Left ventricle myocardium superior (tissue), 1 donor: ENCODE results near the gene SCRN1. TPM values are rescaled to one million over a fixed set of nuclear protein-coding genes. Genes with fewer than 3 reads are reported as not detected.
"Not testable (repeated sequence)": the region's sequence is repeated elsewhere in the genome, so short reads cannot be mapped to it uniquely, and the experiment has no call there.

ENCODE experiments used
- ATAC-seq: fragments of 200-7000 bp; cut with Tn5 transposase; one replicate; pipeline ENCODE4 v1.9.1; 2020; ENCODE audit warnings: mild to moderate bottlenecking, moderate library complexity
- DNase-seq: peaks from one replicate; pipeline ENCODE4 v3.0.0-alpha.2; 2020
- intact Hi-C: fragments of 100-400 bp; cut with micrococcal nuclease; formaldehyde crosslinking; loops from one replicate; pipeline ENCODE4 v1.11.0; 2022
- total RNA-seq: library from RNA; stranded (reverse); fragmentation: NEBNext Ultra II Directional; extraction: Animal tissue kit (Norgen Biotek cat#: 25700); gene quantifications from one replicate; pipeline ENCODE4 v1.2.1, GENCODE V29; 2021
- donor health status: DM: no; HTN: yes; CAD: no; lungs with severe emphysema.

The SCRN1 gene
- total RNA-seq, 1 donor from 2014 or later = 18.7 TPM

- intact Hi-C loops = no loop called here
- no peak for ATAC-seq
- DNase-seq = no peak
Measured at GRCh38 chr7:29906200-29907022, 83.2 kb downstream of the SCRN1 start.

DNA sequence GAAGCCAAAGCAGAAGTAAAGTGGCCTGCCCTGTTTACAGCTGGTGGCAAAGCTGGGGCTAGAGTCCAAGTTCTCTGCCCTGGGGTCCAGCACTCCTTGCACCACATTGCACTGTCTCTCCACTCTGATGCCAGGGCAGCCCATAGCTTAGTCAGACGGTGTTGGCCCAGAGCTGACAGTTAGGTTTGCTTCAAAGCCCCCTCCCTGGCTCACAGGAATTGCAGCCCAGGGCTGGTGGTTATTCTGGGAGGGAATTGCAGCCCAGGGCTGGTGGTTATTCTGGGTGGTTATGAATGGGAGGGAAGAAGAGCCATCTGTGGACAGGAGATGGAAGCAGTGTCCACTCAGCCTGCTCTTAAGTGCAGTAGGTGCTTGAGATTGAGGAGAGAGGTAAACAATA, 88.9 kb downstream of the SCRN1 start:
- no peak for ATAC-seq
- intact Hi-C loops = no loop called here
- DNase-seq = no peak

DNA sequence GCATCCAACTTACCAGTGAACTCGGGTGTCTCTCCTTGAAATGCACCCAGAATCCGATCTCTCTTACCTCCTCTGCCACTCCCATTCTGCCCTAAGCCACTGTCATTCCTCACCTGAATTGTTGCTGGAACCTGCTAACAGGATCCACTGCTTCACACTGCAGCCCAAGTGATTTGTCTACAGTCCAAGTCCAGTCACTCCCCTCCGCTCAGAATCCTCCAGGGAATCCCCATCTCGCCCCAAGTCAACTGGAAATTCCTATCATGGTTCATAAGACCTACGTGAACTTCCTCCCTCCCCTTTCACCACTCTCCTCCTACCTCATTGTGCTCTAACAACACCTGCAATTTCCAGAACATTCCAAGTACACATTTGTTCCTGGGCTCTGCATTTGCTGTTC, 91.3 kb downstream of the SCRN1 start:
- ATAC-seq (no peak), DNase-seq (no peak)
- intact Hi-C loops = no loop called here

DNA sequence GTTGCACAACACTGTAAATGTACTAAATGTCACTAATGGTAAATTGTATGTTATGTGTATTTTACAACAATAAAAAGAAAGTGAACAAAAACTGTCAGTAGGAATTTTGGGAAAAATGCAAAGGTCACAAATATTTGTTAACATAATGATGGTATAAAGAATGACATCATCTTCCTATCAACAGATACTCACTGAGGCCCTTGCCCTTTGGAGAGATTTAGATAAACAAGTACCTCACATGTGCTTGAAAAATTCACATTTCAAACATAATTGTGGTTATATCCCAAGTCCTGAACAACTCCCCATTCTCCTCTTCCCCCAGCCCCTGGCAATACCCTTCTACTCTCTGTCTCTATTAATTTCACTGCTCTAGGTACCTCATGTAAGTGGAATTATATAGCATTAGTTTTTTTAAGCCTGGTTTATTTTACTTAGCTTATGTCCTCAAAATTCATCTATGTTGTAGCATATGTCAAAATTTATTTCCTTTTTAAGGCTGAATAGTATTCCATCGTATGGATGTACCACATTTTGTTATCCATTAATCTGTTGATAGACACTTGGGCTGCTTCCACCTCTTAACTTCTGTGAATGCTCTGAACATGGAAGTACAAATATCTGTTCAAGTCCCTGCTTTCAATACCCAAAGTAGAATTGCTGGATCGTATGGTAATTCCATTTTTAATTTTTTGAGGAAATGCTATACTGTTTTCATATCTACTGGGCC, 92.8 kb downstream of the SCRN1 start:
- intact Hi-C loops = no loop called here
- no peak for ATAC-seq
- no peak for DNase-seq

- no peak for ATAC-seq
- intact Hi-C loops = no loop called here
Measured at GRCh38 chr7:29895559-29895958, 94.0 kb downstream of the SCRN1 start.

GRCh38 chr7:29894256-29894655, 95.3 kb downstream of the SCRN1 start:
- DNase-seq = no peak
- no peak for ATAC-seq
- intact Hi-C loops = no loop called here

More at GRCh38 chr7:29895559-29895958, 94.0 kb downstream of the SCRN1 start:
- no peak for DNase-seq

DNA sequence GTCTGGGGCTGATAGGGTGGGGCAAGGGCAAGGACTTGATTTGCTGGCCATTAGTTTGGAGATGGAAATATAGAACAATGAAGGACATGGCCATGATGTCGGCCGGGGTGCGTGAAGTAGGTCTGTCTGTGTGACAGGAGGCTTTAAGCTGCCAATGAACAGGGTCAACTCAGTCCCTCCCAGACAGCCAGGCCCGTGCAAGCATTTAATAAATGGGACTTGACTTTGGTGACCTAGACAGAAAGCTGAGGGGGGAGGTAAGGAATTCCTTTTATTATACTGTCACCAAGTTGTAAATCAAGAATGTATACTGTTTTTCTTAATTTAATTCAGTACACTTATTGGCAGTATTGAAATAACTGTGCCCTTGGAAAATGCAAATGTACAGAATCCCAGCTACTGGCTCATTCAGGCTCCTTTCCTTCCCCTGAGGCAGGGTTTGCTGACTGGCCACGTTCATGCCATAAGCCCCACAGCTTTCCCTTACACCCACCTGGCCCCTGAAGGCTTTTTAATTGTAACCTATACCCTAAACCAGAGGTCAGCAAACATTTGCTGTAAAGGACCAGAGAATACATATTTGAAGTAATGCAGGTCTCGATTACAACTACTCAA, 96.1 kb downstream of the SCRN1 start:
- no peak for DNase-seq
- intact Hi-C loops = no loop called here
- ATAC-seq = no peak

GRCh38 chr7:29892231-29892630, 97.4 kb downstream of the SCRN1 start:
- no peak for DNase-seq
- no peak for ATAC-seq
- intact Hi-C loops = no loop called here

GRCh38 chr7:29891766-29892165, 97.8 kb downstream of the SCRN1 start:
- DNase-seq (no peak), ATAC-seq (no peak)
- intact Hi-C loops = no loop called here

GRCh38 chr7:29890786-29891185, 98.8 kb downstream of the SCRN1 start:
- intact Hi-C loops, ATAC-seq, DNase-seq: not testable (repeated sequence)

DNA sequence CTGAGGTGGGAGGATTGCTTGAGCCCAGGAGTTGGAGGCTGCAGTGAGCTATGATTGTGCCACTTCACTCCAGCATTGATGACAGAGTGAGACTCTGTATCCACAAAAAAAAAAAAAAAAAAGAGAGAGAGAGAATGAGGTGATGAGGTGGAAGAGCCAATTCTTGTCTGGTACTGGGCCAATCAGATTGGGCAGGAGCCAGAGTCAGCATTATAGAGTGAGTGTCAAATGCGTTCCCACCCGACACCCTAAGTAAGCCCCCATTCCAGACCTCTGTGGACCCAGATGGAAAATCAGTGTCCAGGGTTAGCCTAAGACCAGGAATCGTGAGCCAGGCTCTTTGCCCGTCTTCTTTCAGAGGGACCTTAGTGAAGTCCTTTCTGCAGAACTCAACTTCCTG, 99.3 kb downstream of the SCRN1 start:
- intact Hi-C loops = no loop called here
- DNase-seq = no peak
- no peak for ATAC-seq

GRCh38 chr7:29889288-29889687, 100.3 kb downstream of the SCRN1 start:
- intact Hi-C loops = no loop called here
- no peak for DNase-seq
- no peak for ATAC-seq

- no peak for ATAC-seq
- intact Hi-C loops = no loop called here
- no peak for DNase-seq
Measured at GRCh38 chr7:29888006-29888405, 101.6 kb downstream of the SCRN1 start.

- DNase-seq (no peak), ATAC-seq (no peak)
- intact Hi-C loops = no loop called here
Measured at GRCh38 chr7:29886827-29887226, 102.8 kb downstream of the SCRN1 start.

DNA sequence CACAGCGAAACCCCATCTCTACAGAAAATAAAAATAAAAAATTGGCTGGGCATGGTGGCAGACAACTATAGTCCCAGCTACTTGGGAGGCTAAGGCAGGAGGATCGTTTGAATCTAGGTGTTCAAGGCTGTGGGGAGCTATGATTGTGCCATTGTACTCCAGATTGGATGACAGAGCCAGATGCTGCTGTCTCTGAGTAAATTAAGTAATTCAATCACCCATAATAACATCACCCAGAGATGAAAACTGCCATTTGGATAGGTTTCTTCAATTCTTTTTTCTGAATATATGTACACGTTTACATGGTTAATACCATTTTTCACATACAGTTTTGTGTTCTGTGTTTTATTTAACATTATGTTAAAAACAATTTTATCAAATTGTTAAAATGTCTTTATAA, 104.0 kb downstream of the SCRN1 start:
- intact Hi-C loops = no loop called here
- DNase-seq (no peak), ATAC-seq (no peak)

DNA sequence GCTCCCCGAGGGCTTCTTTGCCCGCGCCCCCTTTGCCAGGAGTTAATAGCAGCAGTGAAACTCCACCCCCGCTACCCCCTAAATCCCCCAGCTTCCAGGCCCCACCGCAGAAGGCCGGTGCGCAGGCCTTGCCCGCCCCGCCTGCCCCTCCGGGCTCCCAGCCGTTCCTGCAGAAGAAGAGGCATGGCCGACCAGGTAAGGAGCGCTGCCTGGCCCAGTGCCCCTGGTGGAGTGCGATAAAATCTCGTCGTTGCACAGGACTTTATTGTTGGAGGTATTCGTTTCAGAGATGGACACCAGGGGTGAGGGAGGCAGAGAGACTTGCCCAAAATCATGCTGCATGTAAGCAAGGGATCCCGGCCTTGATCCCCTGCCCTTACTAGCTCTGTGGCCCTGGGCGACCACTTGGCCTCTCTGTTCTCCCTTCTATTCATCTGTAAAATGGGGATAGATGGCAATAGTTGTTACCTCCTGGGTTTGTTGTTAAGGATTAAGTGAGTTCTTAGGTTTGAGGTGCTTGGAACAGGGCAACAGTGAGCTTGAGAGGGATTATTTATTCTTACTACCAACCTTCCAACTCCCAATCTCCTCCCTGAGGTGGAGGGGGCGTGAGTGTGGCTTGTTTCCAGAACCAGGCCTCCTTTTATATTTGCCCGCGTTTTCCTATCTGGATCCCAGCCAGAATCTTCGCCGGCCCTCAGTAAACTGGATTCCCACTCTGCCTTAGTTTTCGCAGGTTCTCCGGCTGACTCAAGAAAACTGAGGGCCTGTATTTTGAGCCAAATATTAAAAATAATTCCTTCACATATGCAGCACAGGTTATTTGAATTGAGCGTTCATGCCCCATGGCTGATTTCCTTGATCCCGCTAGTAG, 105.0 kb downstream of the SCRN1 start:
- intact Hi-C loops = no loop called here
- no peak for ATAC-seq
- DNase-seq = no peak

- intact Hi-C loops = no loop called here
- ATAC-seq = no peak
- DNase-seq = no peak
Measured at GRCh38 chr7:29883462-29884398, 105.9 kb downstream of the SCRN1 start.

DNA sequence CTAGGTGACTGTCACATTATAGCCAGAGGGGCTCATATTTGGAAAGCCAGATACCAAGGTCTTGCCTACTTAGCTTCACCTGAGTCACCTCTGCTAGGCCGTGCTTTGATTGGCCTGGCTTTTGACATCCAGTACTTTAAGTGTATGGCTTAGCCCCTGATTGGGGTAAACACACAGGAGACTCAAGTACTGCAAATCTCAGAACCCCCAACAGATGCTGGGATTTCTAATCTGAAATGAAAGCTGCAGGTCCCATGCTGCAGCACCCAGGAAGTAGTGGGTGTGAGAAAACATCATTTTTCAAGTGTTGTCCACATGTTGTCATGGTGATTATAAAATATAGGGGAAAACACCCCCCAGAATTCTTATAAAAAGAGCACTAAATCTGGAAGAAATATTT, 107.1 kb downstream of the SCRN1 start:
- intact Hi-C loops = no loop called here
- DNase-seq (no peak), ATAC-seq (no peak)
